Measurements from ENCODE around the gene LSM6.

The LSM6 gene

DNA sequence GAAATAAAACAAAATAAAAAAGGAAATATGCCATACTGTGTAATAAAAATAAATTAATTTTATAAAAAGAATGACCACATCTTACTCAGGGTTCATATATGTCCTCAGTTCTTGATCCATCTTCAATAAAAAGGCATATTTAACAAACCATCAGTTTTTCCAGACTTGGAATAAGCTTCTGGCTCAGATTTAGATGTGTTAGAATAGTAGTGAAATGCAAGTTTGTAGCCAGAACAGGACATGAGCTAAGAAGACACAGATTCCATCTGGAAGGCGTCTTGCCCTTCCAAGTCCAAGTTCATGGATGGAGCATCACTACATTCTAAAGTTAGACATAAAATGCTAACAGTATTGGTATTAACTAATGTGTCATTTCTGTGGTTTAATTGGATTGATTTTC lies 10.3 kb upstream of the LSM6 start:
- no peak overlapping the region for H3K4me3 ChIP-seq (ENCODE audit: insufficient read depth, low read length, poor library complexity, severe bottlenecking)
- H4K20me1 ChIP-seq (ENCODE audit: low read depth, low read length): no peaks in the 10 kb centered on the region
- H3K9me2 ChIP-seq (replicated peaks; ENCODE audit: insufficient read depth, low read length): no peaks in the 10 kb centered on the region
- no peak overlapping the region for H2AFZ ChIP-seq (ENCODE audit: low read depth, low read length, severe bottlenecking)
- no peak overlapping the region for H3K27ac ChIP-seq (ENCODE audit: low read depth, low read length)
- H3K9me3 ChIP-seq (ENCODE audit: insufficient read depth, low read length): no peaks in the 10 kb centered on the region
- no peaks in the 10 kb centered on the region for H3K79me2 ChIP-seq (ENCODE audit: insufficient read depth, low read length)
- H3K9ac ChIP-seq (ENCODE audit: low read length): no peak overlapping the region
- H3K4me2 ChIP-seq (ENCODE audit: low read depth, low read length, poor library complexity, severe bottlenecking): no peak overlapping the region
- no peaks in the 10 kb centered on the region for H3K27me3 ChIP-seq (ENCODE audit: low read length)
- H3F3A ChIP-seq (ENCODE audit: insufficient read depth): no peaks in the 10 kb centered on the region
- H3K36me3 ChIP-seq (ENCODE audit: low read length): no peaks in the 10 kb centered on the region
- TF ChIP-seq CTCF (IDR thresholded peaks at IDR 0.05; ENCODE audit: insufficient read depth, low read length, poor library complexity, severe bottlenecking): no peak
- no peak for TF ChIP-seq EZH2phosphoT487 (conservative IDR thresholded peaks at IDR 0.05; ENCODE audit: low read length)

DNA sequence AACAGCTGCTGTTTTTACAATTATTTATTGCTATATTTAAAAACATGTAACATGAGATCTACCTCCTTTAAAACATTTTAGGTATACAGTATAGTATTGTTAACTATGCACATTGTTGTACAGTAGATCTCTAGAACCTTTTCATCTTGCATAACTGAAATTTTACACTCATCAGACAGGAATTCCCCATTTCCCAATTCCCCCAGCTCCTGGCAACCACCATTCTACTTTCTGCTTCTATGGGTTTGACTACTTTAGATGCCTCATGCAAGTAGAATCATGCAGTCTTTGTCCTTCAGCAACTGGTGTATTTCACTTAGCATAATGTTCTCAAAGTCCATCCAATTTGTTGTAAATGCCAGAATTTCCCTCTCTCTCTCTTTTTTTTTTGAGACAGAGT lies 9.7 kb upstream of the LSM6 start:
- Histone ChIP-seq H3K79me2 (ENCODE audit: insufficient read depth, low read length) (no peaks in the 10 kb centered on the region), H3K9ac (ENCODE audit: low read length) (no peak overlapping the region), H3K9me2 (replicated peaks; ENCODE audit: insufficient read depth, low read length) (no peaks in the 10 kb centered on the region), H3K27ac (ENCODE audit: low read depth, low read length) (no peak overlapping the region), H3K9me3 (ENCODE audit: insufficient read depth, low read length) (no peaks in the 10 kb centered on the region), H3F3A (ENCODE audit: insufficient read depth) (no peaks in the 10 kb centered on the region), H3K4me3 (ENCODE audit: insufficient read depth, low read length, poor library complexity, severe bottlenecking) (no peak overlapping the region), H4K20me1 (ENCODE audit: low read depth, low read length) (no peaks in the 10 kb centered on the region), H2AFZ (ENCODE audit: low read depth, low read length, severe bottlenecking) (no peak overlapping the region), H3K27me3 (ENCODE audit: low read length) (no peaks in the 10 kb centered on the region), H3K36me3 (ENCODE audit: low read length) (no peaks in the 10 kb centered on the region), H3K4me2 (ENCODE audit: low read depth, low read length, poor library complexity, severe bottlenecking) (no peak overlapping the region)
- TF ChIP-seq CTCF (IDR thresholded peaks at IDR 0.05; ENCODE audit: insufficient read depth, low read length, poor library complexity, severe bottlenecking) (no peak), EZH2phosphoT487 (conservative IDR thresholded peaks at IDR 0.05; ENCODE audit: low read length) (no peak)

DNA sequence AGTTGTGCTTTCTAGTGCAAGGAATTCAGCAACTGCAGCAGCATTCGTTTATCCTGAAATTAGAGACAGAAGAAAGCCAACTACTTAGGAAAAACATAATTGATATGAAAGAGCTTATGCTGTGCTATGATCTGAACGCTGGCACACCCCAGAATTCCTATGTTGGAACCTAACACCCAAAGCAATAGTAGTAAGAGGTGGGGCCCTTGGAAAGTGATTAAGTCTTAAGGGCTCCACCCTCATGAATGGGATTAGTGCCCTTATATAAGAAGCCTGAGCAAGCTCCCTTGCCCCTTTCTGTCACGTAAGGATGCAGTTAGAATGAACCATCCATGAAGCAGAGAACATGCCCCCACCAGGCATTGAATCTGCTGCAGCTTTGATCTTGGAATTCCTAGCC lies 5.4 kb upstream of the LSM6 start:
- no peak overlapping the region for H3K9ac ChIP-seq (ENCODE audit: low read length)
- H3K27ac ChIP-seq (ENCODE audit: low read depth, low read length): no peak overlapping the region
- no peaks in the 10 kb centered on the region for H3K27me3 ChIP-seq (ENCODE audit: low read length)
- no peaks in the 10 kb centered on the region for H4K20me1 ChIP-seq (ENCODE audit: low read depth, low read length)
- no peaks in the 10 kb centered on the region for H3F3A ChIP-seq (ENCODE audit: insufficient read depth)
- no peaks in the 10 kb centered on the region for H3K79me2 ChIP-seq (ENCODE audit: insufficient read depth, low read length)
- no peak overlapping the region for H3K4me2 ChIP-seq (ENCODE audit: low read depth, low read length, poor library complexity, severe bottlenecking)
- no peaks in the 10 kb centered on the region for H3K36me3 ChIP-seq (ENCODE audit: low read length)
- H3K9me3 ChIP-seq (ENCODE audit: insufficient read depth, low read length): no peaks in the 10 kb centered on the region
- no peak overlapping the region for H3K4me3 ChIP-seq (ENCODE audit: insufficient read depth, low read length, poor library complexity, severe bottlenecking)
- H3K9me2 ChIP-seq (replicated peaks; ENCODE audit: insufficient read depth, low read length): no peaks in the 10 kb centered on the region
- no peak overlapping the region for H2AFZ ChIP-seq (ENCODE audit: low read depth, low read length, severe bottlenecking)
- TF ChIP-seq EZH2phosphoT487 (conservative IDR thresholded peaks at IDR 0.05; ENCODE audit: low read length): no peak
- TF ChIP-seq CTCF (IDR thresholded peaks at IDR 0.05; ENCODE audit: insufficient read depth, low read length, poor library complexity, severe bottlenecking): no peak

Data from SU-DHL-6 (cell line).